Daoy (cell line): ENCODE measurements around the gene BET1. TPM values are rescaled to one million over a fixed set of nuclear protein-coding genes. Genes with fewer than 3 reads are reported as not detected.
A peak's percentile ranks its signal among the peaks of the same experiment; 100 is the strongest.
"Not testable (repeated sequence)": the region's sequence is repeated elsewhere in the genome, so short reads cannot be mapped to it uniquely, and the experiment has no call there.

Experiments used
- DNase-seq: peaks from one replicate; pipeline ENCODE4 v3.0.0-alpha.2; 2015; ENCODE audit warnings: low read depth
- total RNA-seq: library from RNA; depleted of rRNA; stranded (reverse); fragments of >200 nt; shearing (Covaris generic); gene quantifications from 2 replicates; pipeline ENCODE4 v1.2.3, GENCODE V29; 2014; rRNA removed

BET1 gene, protein sequence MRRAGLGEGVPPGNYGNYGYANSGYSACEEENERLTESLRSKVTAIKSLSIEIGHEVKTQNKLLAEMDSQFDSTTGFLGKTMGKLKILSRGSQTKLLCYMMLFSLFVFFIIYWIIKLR
- total RNA-seq, result 36.8 and 61.2 TPM in 2 replicates

DNA sequence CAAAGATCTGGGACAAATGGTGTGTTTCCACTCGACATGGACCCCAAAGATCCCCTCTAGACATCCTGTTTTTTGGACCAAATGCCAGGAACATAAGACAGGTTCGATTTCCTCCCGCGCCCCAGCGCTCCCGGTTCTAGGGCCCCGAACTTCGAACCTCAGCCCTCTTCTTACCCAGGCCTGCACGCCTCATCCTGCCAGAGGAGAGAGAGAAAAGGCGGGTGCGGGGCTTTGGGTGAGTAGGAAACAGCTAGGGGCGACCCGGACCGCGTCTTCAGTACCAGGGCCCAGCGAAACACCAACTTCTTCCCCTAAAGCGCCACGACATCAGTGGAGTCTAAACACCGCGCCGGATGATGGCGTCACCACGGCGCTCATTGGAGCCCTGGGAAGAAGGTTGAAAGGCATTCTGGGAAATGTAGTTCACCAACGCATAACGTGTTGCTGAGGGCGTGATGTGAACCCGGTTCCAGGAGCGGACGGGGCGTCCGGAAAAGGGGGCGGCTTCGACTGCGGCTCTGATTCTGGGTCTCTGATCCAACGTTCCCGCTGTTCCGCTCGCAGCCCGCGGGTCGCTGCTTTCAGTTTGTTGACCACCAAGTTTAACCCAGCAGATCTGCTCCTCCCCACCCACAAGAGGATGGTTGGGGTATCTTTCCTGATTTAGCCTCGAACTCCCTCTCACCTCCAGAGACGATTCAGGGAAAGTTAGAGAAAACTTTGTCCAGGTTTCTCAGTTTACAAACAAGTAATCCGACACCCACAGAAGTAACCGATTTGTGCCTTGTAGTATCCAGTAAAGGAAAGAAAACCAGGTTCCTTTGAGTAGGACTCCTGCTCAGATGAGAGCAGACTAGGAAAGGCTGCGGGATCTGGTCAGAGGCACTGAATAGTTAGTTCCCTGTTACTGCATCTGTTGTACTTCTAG lies at the start of gene BET1:
TSS of gene BET1 (minus strand) at position 332 of the 928 bp plus-strand sequence. CDS start at position 193, 139 bp downstream.
- peak; percentile 97 for DNase-seq

DNA sequence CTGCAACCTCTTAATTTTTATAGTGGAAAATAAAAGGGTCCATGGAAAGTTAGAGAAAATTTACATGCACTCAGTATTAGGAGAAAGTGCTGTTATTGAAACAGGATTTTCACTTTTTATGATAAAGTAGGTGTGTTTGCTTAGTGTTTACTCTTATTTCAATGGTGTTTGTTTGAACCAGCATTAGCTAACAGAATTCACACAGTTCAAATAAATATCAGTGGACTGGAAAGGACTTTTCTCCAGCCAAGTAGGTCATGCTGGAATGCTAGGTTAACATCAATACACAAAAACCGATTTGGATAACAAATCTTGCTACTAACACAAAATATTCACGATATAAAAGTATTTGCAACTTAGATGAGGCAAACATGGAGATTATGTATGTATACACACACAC lies 49.4 kb upstream of the BET1 start:
- DNase-seq, result no peak

DNA sequence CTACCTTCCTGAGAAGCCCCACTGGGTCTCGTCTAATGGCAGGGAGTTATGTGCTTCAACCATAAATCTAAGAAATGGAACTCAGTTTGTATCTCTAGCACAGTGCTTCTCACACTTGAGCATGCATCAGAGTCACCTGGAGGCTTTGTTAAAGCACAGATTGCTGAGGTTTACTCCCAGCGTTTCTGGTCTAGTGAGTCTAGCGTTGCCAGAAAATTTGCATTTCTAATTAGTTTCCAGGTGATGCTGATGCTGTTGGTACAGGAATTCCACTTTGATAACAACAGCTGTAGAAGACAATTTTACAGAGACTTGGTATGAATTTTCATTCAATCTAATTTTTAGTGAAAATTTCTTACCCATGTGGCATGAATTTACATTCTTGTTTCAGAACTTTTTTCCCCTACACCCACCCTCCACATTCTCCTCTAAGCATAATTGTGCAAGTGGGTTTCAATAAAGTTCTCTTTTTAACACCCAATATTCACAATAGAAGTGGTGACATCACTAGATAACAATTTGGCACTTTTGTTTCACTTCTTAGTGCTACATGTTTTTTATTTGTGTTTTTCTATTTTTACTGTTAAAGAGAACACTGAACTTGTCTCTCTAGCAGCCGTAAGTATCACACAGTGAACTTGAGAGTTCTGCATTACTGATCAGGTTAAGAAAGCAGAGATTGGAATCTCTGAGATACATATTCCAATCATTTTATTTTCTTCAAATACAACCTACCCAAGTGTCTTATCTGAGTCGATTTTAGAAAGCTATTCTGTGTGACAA lies 48.4 kb upstream of the BET1 start:
- DNase-seq, result no peak

DNA sequence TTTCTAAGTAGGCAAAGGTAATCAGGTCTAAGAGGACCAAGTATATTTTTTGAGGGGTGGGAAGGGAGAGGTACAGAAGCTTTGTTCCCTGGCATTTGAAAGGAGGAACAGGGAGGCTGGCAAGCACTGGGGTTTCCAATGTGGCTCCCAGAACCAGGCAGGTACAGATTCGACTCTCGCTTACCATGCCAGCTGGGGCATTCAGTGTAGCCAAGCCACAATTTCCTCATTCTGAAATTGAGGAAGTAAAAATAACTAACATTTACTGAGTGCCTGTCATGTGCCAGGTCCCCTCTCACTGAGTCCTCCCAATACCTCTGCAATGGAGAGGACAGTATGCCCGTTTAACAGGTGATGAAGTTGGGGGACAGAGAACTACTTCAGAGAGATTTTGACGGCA lies 45.9 kb upstream of the BET1 start:
- no peak for DNase-seq

DNA sequence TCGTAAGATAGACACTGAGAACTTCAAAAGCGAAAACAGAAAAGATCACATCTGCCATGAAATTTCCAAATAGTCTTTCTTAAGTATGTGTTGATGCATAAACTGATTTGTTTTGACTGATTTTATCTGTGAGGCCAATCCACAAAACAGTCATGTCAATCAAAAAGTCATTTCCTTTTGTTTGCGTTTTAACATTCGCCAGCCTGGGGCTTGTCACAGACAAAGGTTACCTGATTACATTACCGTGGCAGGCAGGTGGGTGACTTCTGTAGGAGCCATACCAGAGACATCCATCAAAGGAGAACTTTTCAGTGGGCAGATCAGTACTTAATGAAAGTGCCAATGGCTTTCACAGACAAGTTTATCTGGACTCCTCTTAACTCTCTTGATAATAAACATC lies 45.5 kb upstream of the BET1 start:
- DNase-seq, result no peak

DNA sequence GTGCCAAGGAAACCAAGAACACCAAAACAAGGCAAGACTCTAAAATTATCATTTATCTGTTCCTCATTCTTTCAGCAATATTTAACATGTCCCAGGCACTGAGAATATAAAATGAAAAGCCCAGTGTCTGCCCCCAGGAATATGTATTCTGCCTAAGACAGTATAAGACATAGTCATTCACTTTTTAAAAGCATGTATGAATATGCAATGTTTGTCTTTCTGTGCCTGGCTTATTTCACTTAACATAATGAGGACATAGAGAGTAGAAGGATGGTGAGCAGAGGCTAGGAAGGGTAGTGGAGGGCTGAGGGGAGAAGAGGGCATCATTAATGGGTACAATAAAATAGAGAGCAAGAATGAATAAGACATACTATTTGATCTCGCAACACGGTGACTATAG lies 44.6 kb upstream of the BET1 start:
- no peak for DNase-seq

DNA sequence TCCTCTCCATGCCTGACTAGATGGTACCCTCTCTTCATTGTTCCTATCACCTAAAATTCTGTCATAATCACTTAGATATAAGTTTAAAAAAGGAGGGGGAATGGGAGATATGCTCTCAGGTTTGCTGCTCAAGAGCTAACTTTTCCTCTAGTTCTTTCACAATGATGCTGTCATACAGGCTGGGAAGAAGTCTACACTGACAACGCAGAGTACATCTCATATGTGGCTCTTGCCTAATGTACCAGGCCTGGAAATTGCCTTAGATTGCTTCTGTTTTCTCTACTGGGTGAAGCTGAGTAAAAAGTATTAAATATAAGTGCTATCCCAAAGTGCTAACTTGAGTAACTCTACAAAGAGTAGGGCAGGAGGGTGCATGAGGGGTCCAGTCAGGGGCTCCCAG lies 43.8 kb upstream of the BET1 start:
- DNase-seq, result no peak

DNA sequence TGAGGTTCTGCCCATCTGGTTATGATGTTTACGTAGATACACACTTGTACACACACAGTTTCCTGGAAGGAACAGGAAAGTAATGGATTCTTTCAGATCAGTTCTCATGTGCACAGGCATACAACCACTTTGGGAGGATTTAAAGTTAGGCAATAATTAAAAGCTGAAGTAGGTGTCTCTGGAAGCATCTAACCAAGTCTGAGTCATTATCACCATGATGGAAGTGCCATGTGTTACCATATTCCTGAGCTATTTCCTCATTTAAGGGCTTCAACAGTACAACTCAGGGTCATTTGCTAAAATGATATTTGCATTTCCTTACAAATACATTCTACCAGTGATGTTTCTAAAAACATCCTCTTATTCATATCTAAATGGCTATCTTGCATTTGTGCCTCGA lies 41.4 kb upstream of the BET1 start:
- no peak for DNase-seq

DNA sequence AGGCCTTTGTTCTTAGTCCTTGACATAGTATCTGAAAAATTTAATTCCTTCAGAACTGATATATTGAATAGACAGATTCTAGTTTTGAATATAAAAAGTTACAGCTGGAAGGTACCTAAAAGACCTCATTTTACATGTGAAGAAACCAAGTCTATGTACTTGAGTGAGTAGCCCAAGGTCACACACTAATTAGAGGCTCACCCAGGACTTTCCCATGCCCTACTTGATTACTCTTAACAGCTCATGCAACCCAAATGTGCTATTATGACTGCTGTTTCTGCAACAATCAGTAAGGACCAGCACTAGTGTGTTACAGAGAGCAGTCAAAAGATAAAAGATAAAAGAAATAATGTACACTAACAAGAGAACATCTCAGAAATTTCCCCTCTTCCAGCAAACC lies 40.7 kb upstream of the BET1 start:
- no peak for DNase-seq

DNA sequence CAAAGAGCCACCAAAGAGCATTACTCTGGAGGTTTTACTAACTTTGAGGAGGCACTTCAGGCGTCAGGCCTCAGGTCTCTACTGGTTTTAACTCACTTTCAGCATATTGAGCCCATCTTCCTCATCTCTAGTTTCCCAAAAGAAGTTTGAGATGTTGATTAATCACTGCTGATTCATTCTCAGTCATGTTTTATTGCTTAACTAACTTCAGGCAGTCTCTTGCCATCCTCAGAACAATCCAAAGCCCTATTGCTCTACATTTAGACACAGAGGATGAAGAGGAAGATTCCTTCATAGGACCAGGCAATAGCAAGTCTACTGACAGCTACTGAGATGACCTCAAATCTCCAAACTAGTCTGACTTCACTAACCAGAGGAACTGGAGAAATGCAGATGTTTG lies 39.1 kb upstream of the BET1 start:
- DNase-seq, result peak; percentile 41

DNA sequence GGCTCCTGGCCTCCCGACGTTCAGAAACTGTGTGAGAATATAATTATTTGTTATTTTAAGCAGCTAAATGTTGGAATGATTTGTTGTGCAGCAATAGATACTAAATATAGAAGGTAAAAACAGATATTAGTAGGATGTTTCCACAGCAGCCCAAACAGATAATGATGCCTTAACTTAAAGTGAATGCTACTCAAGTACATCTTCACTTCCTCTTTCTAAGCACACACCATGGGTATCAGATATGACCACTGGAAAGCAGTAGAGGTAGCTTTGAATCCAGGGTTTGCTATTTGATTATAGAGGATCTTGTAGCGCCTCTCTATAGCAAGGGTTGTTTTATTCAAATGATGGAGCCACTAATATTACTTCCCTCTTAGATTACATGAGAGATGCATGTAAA lies 38.2 kb upstream of the BET1 start:
- no peak for DNase-seq

DNA sequence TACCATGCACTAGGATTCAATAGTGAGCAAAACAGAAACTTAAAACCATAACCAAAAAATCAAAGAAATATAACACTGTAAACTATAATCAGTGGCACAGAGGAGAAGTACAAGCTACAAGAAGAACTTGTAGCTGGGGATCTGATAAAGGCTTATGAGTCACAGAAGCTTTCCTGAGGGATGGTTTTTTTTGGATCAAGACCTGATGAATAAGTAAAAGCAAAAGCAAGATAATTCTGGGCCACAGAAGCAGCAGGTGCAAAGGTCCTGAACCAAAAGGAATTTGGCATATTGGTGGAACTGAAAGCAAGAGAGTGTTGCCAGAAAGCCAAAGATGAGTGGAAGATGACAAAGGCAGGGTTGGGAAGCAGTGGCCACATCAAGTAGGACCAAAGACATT lies 37.4 kb upstream of the BET1 start:
- peak; percentile 55 for DNase-seq

DNA sequence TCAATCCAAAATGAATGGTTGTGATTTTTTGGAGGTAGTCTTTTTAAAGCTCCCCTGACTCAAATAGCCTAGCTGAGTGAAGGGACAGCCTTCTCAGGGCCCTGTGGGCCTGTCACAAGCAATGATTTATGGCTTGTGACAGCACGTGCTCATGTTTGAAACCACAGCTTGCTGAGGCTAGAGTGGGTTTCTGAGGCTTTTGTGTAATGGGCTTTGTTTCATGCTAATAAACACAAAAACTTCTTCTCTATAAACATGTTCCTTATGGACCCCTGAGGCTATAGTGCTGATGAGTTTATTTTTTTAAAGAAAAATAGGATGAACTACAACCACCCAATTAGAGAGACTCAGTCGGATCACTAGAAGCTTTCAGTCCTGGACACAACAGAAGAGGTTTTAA lies 36.1 kb upstream of the BET1 start:
- DNase-seq, result no peak

DNA sequence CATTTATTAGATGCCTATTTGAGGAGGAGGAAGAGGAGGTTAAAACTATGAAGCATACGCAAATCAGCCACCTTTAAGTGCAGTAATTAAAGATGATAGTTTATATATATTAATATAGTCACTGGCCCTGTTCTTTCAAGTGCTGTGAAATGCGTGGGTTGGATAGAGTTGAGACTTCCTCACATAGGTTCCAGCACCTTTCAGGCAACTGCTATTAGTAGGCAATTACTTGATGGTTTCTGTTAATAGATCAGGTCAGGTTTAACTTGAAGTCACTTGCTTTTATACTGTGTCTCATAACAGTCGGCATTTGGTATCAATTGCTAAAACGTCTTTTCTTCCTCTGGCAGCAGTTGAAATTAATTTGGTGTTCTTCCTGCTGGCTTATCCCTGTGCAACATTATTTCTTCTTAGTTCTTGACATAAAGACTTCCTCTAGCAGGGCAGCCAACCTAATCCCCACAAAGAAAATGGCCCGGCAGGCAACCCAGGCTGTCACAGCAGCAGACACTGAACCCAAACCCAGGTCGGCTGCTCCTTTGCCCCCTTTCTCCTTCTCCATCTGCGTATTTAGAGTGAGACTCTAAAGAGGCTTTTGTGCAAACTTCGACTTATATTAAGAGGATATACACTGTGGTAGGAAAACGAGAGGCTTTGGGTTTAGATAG lies 35.3 kb upstream of the BET1 start:
- DNase-seq, result no peak

DNA sequence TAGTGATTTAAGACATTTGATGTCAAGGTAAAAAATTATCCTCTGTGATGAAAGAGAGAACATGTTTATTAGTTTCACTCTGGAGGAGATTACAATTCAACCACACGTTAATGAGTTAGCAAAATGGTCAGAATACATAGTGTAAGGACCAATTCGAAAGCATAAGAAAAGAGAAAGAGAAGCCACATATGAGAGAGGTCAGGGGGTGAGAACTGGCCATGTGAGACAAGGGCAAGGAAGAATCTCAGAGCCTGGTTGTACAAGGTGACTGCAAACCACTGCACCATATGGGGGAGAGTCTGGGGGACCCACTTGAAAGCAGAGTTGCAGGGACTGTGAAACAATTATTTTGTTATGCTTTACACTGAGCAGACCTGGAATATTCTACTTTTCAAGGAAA lies 27.7 kb upstream of the BET1 start:
- no peak for DNase-seq

DNA sequence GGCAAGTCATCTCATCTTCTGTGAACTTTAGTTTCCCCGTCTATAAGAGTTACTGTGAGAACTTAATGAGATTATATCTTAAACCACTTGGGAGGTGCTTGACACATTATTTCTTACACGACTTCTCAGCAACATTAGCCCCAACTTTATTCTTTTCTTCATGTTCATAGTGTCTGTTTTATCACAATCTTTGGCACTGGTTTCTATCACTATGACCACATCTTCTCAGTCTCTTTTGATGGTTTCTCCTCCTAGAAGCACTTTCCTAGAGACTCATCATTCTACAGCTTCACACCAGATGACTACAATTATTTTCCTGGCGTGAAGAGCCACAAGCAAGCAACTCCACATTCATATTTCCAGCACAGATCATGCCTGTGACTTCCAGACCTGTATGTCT lies 26.5 kb upstream of the BET1 start:
- DNase-seq, result no peak

DNA sequence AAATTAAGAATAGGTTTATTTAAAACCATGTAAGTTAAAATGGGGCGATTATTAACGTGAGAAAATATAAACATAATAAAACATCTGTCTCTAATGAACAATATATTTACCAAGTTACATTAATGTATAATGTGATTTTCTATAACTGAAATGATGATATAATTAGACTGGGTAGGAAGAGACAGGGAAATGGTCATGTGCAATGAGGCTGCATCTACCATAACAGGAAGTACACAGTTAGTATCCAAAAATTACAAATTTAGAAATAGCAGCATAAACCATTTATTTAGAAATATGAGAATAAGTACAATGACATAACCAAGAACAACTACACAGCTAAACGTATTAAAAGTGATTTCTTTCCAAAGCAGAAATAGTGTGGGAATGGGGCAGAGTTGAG lies 25.8 kb upstream of the BET1 start:
- DNase-seq, result no peak

DNA sequence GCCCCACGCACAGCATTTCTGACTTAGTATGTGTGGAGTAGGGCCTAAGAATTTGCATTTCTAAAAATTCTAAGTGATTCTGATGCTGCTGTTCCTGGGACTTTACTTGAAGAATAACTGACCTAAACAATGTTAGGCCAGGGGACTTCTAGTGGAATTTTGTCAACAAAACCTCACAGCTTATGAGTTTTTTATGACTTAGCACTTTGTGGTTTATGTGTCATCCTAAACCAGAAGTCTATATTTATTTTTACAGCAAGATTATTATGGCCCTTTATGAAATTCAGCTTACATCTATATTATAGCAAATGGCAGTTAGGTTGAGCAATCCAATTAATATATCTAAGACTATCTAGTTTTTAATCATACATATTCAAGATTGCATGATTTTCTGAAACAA lies 24.6 kb upstream of the BET1 start:
- DNase-seq, result peak; percentile 31

DNA sequence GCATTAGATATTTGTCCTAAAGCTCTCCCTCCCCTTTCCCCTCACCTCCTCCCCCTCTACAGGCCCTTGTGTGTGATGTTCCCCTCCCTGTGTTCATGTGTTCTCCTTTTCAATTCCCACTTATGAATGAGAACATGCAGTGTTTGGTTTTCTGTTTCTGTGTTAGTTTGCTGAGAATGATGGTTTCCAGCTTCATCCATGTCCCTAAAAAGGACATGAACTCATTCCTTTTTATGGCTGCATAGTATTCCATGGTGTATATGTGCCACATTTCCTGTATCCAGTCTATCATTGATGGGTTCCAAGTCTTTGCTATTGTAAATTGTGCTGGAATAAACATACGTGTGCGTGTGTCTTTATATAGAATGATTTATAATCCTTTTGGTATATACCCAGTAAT lies 22.5 kb upstream of the BET1 start:
- not testable (repeated sequence) for DNase-seq

DNA sequence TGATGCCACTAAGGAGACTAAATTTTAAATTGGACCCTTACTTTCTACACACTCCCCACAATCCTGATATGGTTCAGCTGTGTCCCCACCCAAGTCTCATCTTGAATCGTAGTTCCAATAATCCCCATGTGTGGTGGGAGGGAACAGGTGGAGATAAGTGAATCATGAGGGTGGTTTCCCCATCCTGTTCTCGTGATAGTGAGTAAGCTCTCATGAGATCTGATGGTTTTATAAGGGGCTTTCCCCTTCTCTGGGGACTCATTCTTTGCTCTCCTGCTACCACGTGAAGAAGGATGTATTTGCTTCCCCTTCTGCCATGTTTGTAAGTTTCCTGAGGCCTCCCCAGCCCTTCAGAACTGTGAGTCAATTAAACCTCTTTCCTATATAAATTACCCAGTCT lies 18.4 kb upstream of the BET1 start:
- DNase-seq, result peak; percentile 13

DNA sequence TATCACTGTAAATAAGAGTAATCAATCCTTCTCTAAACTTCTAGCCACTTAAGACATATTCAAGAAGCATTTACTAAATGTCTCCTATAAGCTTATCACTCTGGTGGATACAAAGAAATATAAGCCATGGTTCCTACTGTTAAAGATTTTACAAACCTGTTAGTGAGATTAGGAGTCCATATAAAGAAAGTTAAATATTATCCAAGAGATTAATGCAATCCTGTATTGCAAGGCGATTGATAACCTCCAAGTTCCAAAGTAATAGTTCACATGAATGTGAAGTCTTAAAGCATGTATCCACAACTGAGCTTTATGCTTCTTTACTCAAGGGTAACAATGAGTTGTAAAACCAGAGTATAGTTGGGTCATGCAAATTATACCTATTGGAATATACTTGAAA lies 12.6 kb upstream of the BET1 start:
- DNase-seq, result no peak

DNA sequence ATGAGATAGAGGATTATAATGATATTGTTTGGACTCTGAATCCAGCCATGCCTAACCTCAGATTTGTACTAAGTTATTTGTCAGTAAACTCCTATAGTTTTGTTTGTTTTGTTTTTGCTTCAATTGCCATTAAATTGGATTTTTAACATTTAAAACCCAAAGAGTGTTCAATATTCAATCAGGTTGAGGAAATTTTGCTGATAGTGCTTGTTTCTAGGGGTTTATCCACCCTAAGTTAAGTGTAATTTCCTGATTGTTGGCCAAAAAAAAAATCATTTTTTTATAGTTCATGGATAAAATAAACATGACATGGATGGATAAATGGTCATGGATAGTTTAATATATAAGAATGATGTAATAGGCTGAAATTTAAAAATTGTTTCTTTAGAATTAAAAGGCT lies 11.4 kb upstream of the BET1 start:
- no peak for DNase-seq
